GM12878 (cell line): Measurements from ENCODE around the gene EMID1. TPM values are rescaled to one million over a fixed set of nuclear protein-coding genes. Genes with fewer than 3 reads are reported as not detected.
A peak's percentile ranks its signal among the peaks of the same experiment; 100 is the strongest.

ENCODE experiments used
- BHLHE40 ChIP-seq, 2 experiments: fragments of 450-650 bp in 1 of 2; IDR thresholded peaks; 2 replicates each; pipeline ENCODE4 v1.6.1; 2011 to 2017; ENCODE audit warnings: low read depth in 2 of 2, borderline replicate concordance in 1 of 2, improper control_type of control experiment in 1 of 2, low read length in 1 of 2, mild to moderate bottlenecking in 1 of 2
- CHD1 ChIP-seq: IDR thresholded peaks from 2 replicates; pipeline ENCODE4 v1.6.1; 2012; ENCODE audit warnings: low read depth, low read length, improper control_type of control experiment
- CHD4 ChIP-seq: fragments of 200-600 bp; sonication (generic); IDR thresholded peaks from 2 replicates; pipeline ENCODE4 v1.6.1; 2016; ENCODE audit warnings: mild to moderate bottlenecking
- CUX1 ChIP-seq: IDR thresholded peaks from 2 replicates; pipeline ENCODE4 v1.6.1; 2012; ENCODE audit warnings: improper control_type of control experiment, low read depth, low read length; ENCODE audit not compliant: insufficient replicate concordance
- DPF2 ChIP-seq: fragments of 450-650 bp; IDR thresholded peaks from 2 replicates; pipeline ENCODE4 v1.6.1; 2017; ENCODE audit warnings: mild to moderate bottlenecking
- FOXK2 ChIP-seq: fragments of 450-650 bp; IDR thresholded peaks from 2 replicates; pipeline ENCODE4 v1.6.1; 2017; ENCODE audit warnings: mild to moderate bottlenecking, moderate library complexity
- GABPA ChIP-seq: IDR thresholded peaks from 2 replicates; pipeline ENCODE4 v1.6.1; 2014; ENCODE audit warnings: antibody characterized with exemption, low read depth, mild to moderate bottlenecking, inconsistent platforms
- HDAC2 ChIP-seq: fragments of 200-600 bp; sonication (generic); IDR thresholded peaks from 2 replicates; pipeline ENCODE4 v1.6.1; 2017
- IKZF2 ChIP-seq, 2 experiments: fragments of 450-650 bp; IDR thresholded peaks; 2 replicates each; pipeline ENCODE4 v1.6.1; 2017; ENCODE audit warnings: mild to moderate bottlenecking in 2 of 2, moderate library complexity in 2 of 2
- JUND ChIP-seq: IDR thresholded peaks from 2 replicates; pipeline ENCODE4 v1.6.1; 2012; ENCODE audit warnings: low read depth, mild to moderate bottlenecking, low read length, improper control_type of control experiment, moderate library complexity
- NRF1 ChIP-seq: conservative IDR thresholded peaks from 2 replicates; pipeline ENCODE4 v1.6.1; 2011; ENCODE audit warnings: mild to moderate bottlenecking, low read depth, low read length, improper control_type of control experiment
- RELB ChIP-seq: fragments of 450-650 bp; IDR thresholded peaks from 2 replicates; pipeline ENCODE4 v1.6.1; 2017; ENCODE audit warnings: low read depth, mild to moderate bottlenecking, moderate library complexity
- SMARCA5 ChIP-seq: fragments of 450-650 bp; IDR thresholded peaks from 2 replicates; pipeline ENCODE4 v1.6.1; 2017; ENCODE audit warnings: mild to moderate bottlenecking
- SMC3 ChIP-seq: IDR thresholded peaks from 2 replicates; pipeline ENCODE4 v1.6.1; 2011; ENCODE audit warnings: low read length, improper control_type of control experiment, borderline replicate concordance
- SREBF1 ChIP-seq: IDR thresholded peaks from 2 replicates; pipeline ENCODE4 v1.6.1; 2012; ENCODE audit warnings: mild to moderate bottlenecking, low read length
- ZBED1 ChIP-seq: IDR thresholded peaks from 2 replicates; pipeline ENCODE4 v1.6.1; 2016; ENCODE audit warnings: borderline replicate concordance
- polyA plus RNA-seq, 11 experiments: library from polyadenylated mRNA; depleted of rRNA in 4 of 11; unstranded in 6 of 11; stranded (reverse) in 5 of 11; fragments of >200 nt; fragmentation: Nextera tagmentation in 4 of 11; fragmentation: Illumina TruSeq in 1 of 11; extraction: Ambion mirVana in 4 of 11; extraction: Trizol in 1 of 11; gene quantifications; 1 replicate in 1 of 11; 2 replicates in 10 of 11; pipeline versions ENCODE4 v1.2.1 to v1.2.3, GENCODE V29; 2011 to 2016; ENCODE audit warnings: inconsistent platforms in 2 of 11, missing spikeins in 2 of 11, low read depth in 1 of 11
- total RNA-seq, 4 experiments: library from RNA; depleted of rRNA in 3 of 4; stranded (reverse); fragments of >200 nt in 3 of 4; fragmentation: Illumina TruSeq in 1 of 4; extraction: Trizol in 1 of 4; gene quantifications; 2 replicates each; pipeline versions ENCODE4 v1.2.1 to v1.2.3, GENCODE V29; 2013 to 2021
- TF ChIP-seq, protein P1 (sequence below): IDR thresholded peaks from 2 replicates; pipeline ENCODE4 v1.6.1; 2012; ENCODE audit warnings: low read depth, low read length, improper control_type of control experiment
- TF ChIP-seq, protein P2 (sequence below): fragments of 450-650 bp; IDR thresholded peaks from 2 replicates; pipeline ENCODE4 v1.6.1; 2017; ENCODE audit warnings: mild to moderate bottlenecking, low read depth, inconsistent platforms; ENCODE audit not compliant: poor library complexity, severe bottlenecking
- TF ChIP-seq, protein P3 (sequence below): fragments of 450-650 bp; conservative IDR thresholded peaks from 2 replicates; pipeline ENCODE4 v1.6.1; 2017; ENCODE audit warnings: mild to moderate bottlenecking, moderate library complexity

The EMID1 gene
- total and polyA plus RNA-seq, 10 of the 15 experiments (the other 5 are each of a cell fraction or from before 2014, with no cell fraction given): 1.2 to 60.3 (median 12.0) TPM

- TF ChIP-seq CUX1: no peak
- peak; percentile 99 to 100 for TF ChIP-seq BHLHE40 (IDR thresholded peaks at IDR 0.05; ENCODE audit: borderline replicate concordance in 1 of 2, low read depth in 2 of 2, low read length in 1 of 2)
- TF ChIP-seq NRF1: peak; percentile 50
- TF ChIP-seq, protein P1, sequence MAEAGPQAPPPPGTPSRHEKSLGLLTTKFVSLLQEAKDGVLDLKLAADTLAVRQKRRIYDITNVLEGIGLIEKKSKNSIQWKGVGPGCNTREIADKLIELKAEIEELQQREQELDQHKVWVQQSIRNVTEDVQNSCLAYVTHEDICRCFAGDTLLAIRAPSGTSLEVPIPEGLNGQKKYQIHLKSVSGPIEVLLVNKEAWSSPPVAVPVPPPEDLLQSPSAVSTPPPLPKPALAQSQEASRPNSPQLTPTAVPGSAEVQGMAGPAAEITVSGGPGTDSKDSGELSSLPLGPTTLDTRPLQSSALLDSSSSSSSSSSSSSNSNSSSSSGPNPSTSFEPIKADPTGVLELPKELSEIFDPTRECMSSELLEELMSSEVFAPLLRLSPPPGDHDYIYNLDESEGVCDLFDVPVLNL: peak; percentile 41; the same call in 1 of the 2 replicates
- TF ChIP-seq CHD4: no peak
- peak; percentile 55 to 76 for TF ChIP-seq IKZF2 (IDR thresholded peaks at IDR 0.05)
- peak; percentile 73 for TF ChIP-seq DPF2
- TF ChIP-seq RELB: peak; percentile 100
- no peak for TF ChIP-seq HDAC2
- TF ChIP-seq JUND: peak; percentile 99
- TF ChIP-seq SREBF1: peak; percentile 98
- no peak for TF ChIP-seq SMARCA5
- no peak for TF ChIP-seq GABPA
- TF ChIP-seq, protein P2, sequence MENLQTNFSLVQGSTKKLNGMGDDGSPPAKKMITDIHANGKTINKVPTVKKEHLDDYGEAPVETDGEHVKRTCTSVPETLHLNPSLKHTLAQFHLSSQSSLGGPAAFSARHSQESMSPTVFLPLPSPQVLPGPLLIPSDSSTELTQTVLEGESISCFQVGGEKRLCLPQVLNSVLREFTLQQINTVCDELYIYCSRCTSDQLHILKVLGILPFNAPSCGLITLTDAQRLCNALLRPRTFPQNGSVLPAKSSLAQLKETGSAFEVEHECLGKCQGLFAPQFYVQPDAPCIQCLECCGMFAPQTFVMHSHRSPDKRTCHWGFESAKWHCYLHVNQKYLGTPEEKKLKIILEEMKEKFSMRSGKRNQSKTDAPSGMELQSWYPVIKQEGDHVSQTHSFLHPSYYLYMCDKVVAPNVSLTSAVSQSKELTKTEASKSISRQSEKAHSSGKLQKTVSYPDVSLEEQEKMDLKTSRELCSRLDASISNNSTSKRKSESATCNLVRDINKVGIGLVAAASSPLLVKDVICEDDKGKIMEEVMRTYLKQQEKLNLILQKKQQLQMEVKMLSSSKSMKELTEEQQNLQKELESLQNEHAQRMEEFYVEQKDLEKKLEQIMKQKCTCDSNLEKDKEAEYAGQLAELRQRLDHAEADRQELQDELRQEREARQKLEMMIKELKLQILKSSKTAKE: peak; percentile 99
- TF ChIP-seq ZBED1: no peak
- TF ChIP-seq SMC3: no peak
- TF ChIP-seq CHD1: peak; percentile 99
- peak; percentile 100 for TF ChIP-seq FOXK2
- TF ChIP-seq, protein P3, sequence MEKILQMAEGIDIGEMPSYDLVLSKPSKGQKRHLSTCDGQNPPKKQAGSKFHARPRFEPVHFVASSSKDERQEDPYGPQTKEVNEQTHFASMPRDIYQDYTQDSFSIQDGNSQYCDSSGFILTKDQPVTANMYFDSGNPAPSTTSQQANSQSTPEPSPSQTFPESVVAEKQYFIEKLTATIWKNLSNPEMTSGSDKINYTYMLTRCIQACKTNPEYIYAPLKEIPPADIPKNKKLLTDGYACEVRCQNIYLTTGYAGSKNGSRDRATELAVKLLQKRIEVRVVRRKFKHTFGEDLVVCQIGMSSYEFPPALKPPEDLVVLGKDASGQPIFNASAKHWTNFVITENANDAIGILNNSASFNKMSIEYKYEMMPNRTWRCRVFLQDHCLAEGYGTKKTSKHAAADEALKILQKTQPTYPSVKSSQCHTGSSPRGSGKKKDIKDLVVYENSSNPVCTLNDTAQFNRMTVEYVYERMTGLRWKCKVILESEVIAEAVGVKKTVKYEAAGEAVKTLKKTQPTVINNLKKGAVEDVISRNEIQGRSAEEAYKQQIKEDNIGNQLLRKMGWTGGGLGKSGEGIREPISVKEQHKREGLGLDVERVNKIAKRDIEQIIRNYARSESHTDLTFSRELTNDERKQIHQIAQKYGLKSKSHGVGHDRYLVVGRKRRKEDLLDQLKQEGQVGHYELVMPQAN: peak; percentile 65
Observed at GRCh38 chr22:29267858-29268510, 62.3 kb downstream of the EMID1 start, which contains the start of the genes EWSR1 and RHBDD3 (continued).
